ENCODE measurements around the gene PSMB11. TPM values are rescaled to one million over a fixed set of nuclear protein-coding genes. Genes with fewer than 3 reads are reported as not detected.

Gene PSMB11
- total RNA-seq, 1 donor from 2014 or later = not detected

- POLR2A ChIA-PET = interaction anchor here (2.5 to 3.4 kb wide), 2 partner anchors 10 to 61 kb away, joined by 18 to 25 read pairs; partner anchors contain the start of gene CDH24
- CTCF ChIA-PET = interaction anchor here (0.7 to 6.9 kb wide), 7 partner anchors 10 to 62 kb away, joined by 3 to 123 read pairs (median 20); partner anchors contain the start of genes AJUBA and CDH24
- H3K36me3 Mint-ChIP-seq (ENCODE audit: low read depth) = peaks cover 16% of the 10 kb centered on the region
- no peak for ATAC-seq (ENCODE audit: low read depth)
- no peaks in the 10 kb centered on the region for H3K9me3 Mint-ChIP-seq
- H3K27me3 Mint-ChIP-seq = no peaks in the 10 kb centered on the region
- intact Hi-C loops (cut with micrococcal nuclease) = no loop called here
- no peak overlapping the region for H3K27ac Mint-ChIP-seq
- no peak for DNase-seq
- no peak overlapping the region for H3K4me3 Mint-ChIP-seq
- peaks cover 3% of the 10 kb centered on the region for H3K4me1 Mint-ChIP-seq
- no peak for TF ChIP-seq CTCF (IDR thresholded peaks at IDR 0.05)
These were observed 45.0 kb upstream of the PSMB11 start for GRCh38 chr14:22996768-22997654.

- peaks cover 3% of the 10 kb centered on the region for H3K4me1 Mint-ChIP-seq
These were observed 44.2 kb upstream of the PSMB11 start for GRCh38 chr14:22997676-22998323.

GRCh38 chr14:22998329-22999012 is 43.5 kb upstream of the PSMB11 start:
- Mint-ChIP-seq H3K4me1 (peaks cover 3% of the 10 kb centered on the region), H3K27me3 (no peaks in the 10 kb centered on the region), H3K27ac (no peak overlapping the region), H3K4me3 (no peak overlapping the region), H3K36me3 (ENCODE audit: low read depth) (peaks cover 12% of the 10 kb centered on the region), H3K9me3 (no peaks in the 10 kb centered on the region)
- no peak for ATAC-seq (ENCODE audit: low read depth)
- CTCF ChIA-PET = interaction anchor here (6.9 kb wide), 1 partner anchor 61 kb away, joined by 123 read pairs; the partner anchor contains the start of gene CDH24
- intact Hi-C loops (cut with micrococcal nuclease) = no loop called here
- no peak for DNase-seq
- POLR2A ChIA-PET = no interaction called here
- no peak for TF ChIP-seq CTCF (IDR thresholded peaks at IDR 0.05)

More at GRCh38 chr14:22997676-22998323, 44.2 kb upstream of the PSMB11 start:
- H3K36me3 Mint-ChIP-seq (ENCODE audit: low read depth) = peaks cover 16% of the 10 kb centered on the region
- CTCF ChIA-PET = interaction anchor here (3.4 to 6.9 kb wide), 3 partner anchors 9 to 61 kb away, joined by 39 to 123 read pairs (median 48); partner anchors contain the start of gene CDH24
- no peaks in the 10 kb centered on the region for H3K27me3 Mint-ChIP-seq
- DNase-seq = no peak
- no peak overlapping the region for H3K4me3 Mint-ChIP-seq
- intact Hi-C loops (cut with micrococcal nuclease) = no loop called here
- no peak overlapping the region for H3K27ac Mint-ChIP-seq
- no peak for TF ChIP-seq CTCF (IDR thresholded peaks at IDR 0.05)
- no peak for ATAC-seq (ENCODE audit: low read depth)
- no peaks in the 10 kb centered on the region for H3K9me3 Mint-ChIP-seq
- POLR2A ChIA-PET = no interaction called here

- intact Hi-C loops (cut with micrococcal nuclease) = no loop called here
- H3K4me1 Mint-ChIP-seq = peaks cover 6% of the 10 kb centered on the region
- H3K27me3 Mint-ChIP-seq = no peaks in the 10 kb centered on the region
- DNase-seq (no peak), ATAC-seq (ENCODE audit: low read depth) (no peak)
- CTCF ChIA-PET = interaction anchor here (0.9 to 2.0 kb wide), 4 partner anchors 14 to 119 kb away, joined by 3 to 10 read pairs (median 6); no protein-coding TSS in a partner anchor
- H3K27ac Mint-ChIP-seq = no peak overlapping the region
- POLR2A ChIA-PET = interaction anchor here (1.2 to 1.3 kb wide), 2 partner anchors 18 to 57 kb away, joined by 3 to 4 read pairs; no protein-coding TSS in a partner anchor
- H3K9me3 Mint-ChIP-seq = no peaks in the 10 kb centered on the region
- H3K36me3 Mint-ChIP-seq (ENCODE audit: low read depth) = peaks cover 5% of the 10 kb centered on the region
- no peak overlapping the region for H3K4me3 Mint-ChIP-seq
- no peak for TF ChIP-seq CTCF (IDR thresholded peaks at IDR 0.05)
These were observed 41.2 kb upstream of the PSMB11 start for GRCh38 chr14:23000860-23001259.
